ENCODE results near the gene TPST2.

TPST2 gene

DNA sequence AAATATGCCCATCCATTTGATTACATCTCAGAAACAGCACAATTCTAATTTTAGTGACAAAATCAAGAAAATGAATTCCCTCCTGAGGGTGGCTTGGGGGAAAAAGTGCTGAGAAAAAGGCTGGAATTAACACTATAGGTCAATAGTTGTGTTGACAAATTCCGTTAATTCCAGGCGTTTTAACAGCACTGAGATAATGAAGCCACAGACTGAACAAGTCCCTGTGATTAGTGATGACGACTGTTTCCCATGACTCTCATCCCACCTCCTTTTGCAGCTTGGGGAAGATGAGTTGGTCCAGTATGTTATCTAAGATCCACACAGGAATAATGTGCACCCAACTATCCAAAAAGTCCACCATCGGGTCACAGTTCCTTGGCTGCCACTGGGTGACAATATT, 93.5 kb downstream of the TPST2 start:
- DNase-seq (ENCODE audit: low read depth in 2 of 2) = no peak

DNA sequence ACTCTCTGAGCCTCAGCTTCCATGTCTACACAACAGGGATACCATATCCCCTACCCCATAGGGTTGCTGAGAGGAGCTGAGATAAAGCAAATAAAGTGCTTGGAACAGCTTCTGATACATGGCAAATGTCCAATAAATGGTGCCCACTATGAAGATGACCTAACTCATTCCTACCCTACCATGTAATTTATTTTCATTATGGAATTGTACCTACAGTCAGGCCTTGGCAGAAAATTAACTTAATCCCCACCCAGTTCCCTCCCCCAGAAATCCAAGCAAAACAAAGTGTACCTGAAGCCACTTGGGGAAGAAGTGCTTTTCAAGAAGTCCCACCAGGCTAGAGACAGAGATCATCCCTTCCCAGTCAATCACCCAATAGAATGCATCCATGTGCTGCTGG, 95.4 kb downstream of the TPST2 start:
- DNase-seq (ENCODE audit: low read depth in 2 of 2) = no peak

DNA sequence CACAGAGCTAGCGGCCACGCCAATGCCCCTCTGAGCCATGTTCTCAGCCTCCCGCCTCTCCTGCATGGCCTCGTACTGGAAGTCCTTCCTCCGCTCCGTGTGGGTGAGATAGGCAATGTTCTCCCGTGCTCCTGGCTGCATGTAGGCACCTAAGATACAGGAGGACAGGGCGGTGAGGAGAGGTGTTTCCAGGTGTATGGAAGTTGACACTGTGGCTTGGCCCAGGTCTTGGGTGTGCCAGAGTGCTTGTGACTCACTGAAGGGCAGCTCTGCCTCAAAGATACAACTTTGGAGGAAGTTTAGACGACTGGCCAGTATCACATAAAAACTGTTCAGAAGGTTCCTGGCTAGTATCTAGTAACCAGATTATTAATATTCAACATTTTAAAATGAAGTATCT, 97.7 kb downstream of the TPST2 start:
- no peak for DNase-seq (ENCODE audit: low read depth in 2 of 2)

DNA sequence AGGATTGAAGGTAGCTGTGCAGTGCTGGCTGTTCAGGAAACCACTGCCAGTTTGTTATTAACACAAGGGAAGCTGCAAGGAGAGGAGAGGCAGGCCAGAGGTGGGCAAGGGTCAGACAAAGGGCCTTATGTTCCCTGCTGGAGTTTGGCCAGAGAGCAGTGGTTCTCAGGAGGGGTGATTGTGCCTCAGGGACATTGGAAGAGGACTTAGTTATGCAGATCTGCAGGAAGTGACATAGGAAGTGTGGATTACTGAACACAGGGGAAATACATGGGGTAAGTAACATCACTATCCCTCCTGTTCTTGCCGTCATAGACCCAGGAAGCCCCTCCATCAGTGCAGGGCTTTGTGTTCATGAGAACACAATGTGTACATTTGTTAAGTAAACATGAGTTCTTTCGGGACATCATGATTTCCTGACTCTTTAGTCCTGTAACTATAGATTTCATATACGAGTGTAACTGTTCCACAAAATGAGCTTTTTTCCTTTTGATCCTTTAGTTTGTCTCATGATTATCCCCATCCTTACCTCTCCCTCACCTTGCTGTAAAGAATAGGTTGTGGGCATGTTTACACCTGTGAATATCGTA, 100.4 kb downstream of the TPST2 start:
- no peak for DNase-seq (ENCODE audit: low read depth in 2 of 2)

DNA sequence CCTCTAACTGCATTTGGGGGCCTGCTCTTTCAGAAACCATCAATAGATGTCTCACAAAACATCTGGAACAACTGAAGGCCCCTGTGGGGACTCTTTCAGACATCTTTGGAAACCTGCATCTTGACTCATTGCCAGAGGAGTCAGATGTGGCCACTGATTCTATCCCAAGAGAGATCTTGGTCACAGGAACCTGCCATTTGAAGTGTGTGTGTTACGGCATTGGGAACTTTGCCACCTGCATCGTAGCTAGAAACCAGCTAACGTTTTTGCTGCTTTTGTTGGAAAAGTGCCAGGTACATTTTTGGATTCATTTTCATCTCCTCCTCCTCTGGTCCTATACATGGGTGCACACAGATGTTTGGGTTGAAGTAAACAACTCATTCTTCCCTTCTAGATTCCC, 101.9 kb downstream of the TPST2 start:
- no peak for DNase-seq (ENCODE audit: low read depth in 2 of 2)

DNA sequence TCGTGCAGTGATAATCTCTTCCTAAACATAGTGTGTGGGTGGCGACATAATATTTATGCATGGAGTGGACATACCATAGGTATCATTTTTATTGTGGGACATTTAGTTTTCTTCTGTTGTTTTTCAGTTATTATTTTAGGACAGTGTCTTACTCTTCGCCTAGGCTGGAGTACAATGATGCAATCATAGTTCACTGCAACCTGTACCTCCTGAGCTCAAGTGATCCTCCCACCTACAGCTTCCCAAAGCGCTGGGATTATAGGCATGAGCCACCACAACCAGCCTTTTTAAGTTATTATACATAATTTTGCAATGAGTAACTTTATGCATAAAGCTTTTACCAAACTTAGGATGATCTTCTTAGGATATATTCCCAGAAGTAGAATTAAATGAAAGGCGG, 103.5 kb downstream of the TPST2 start:
- no peak for DNase-seq (ENCODE audit: low read depth in 2 of 2)

DNA sequence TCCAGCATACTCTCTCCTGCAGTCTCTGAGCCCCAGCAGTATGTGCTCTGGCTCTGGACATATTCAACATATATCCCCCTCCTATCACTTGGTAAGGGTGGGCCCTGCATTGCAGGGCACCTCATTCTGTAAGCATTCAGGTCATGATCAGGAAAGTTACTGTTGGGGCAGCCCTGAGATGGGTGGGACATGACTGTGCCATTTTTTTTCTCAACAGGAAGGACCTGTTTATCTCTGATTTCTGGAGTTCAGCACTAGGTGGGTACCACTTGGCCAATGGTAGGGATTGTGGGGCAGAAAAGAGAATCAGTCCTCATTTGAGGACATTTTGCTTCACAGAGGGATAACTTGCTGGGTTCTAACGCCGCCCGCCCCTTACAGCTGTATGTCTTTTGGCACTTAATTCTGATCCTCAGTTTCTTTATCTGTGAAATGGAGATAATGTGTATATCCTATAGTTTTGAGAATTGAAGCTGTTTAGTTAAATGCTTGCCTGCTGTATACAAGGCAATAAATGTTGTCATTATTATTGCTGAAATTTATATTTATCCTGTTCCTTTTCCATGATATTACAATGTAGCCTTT, 104.0 kb downstream of the TPST2 start:
- no peak for DNase-seq (ENCODE audit: low read depth in 2 of 2)

DNA sequence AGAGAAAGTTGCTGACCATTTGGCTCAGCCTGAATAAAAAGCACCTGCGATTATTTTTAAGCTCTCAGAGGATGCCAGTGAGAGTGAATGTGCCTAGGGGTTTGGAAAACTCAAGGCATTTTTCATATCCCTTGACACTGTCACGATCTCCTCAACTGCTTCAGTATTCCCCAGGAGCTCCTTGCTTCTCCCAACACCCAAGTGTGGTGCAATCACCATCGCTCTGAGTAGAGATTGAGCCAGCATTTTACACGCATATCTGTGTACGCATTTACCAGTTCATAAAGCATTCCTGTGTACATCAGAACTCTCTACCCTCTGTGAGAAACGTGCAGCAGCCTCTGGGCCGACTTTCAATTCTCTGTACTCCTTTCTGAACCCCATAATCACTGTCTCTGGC, 104.9 kb downstream of the TPST2 start:
- no peak for DNase-seq (ENCODE audit: low read depth in 2 of 2)

DNA sequence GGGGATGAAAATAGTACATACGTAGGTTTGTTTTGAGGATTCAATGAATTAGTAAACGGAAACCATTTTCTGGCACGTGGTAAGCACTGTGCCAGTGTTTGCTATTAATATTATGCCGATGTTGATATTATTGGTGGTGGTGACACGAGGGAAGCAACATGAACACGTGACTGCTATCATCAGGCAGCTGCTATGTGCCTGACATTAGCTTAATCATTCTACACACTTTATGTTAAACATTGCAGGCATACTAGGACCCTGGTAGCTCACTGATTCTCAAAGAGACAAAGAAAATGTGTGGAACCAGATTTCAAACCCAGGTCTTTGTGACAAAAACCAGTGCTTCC, 105.6 kb downstream of the TPST2 start:
- DNase-seq (ENCODE audit: low read depth in 2 of 2) = no peak

DNA sequence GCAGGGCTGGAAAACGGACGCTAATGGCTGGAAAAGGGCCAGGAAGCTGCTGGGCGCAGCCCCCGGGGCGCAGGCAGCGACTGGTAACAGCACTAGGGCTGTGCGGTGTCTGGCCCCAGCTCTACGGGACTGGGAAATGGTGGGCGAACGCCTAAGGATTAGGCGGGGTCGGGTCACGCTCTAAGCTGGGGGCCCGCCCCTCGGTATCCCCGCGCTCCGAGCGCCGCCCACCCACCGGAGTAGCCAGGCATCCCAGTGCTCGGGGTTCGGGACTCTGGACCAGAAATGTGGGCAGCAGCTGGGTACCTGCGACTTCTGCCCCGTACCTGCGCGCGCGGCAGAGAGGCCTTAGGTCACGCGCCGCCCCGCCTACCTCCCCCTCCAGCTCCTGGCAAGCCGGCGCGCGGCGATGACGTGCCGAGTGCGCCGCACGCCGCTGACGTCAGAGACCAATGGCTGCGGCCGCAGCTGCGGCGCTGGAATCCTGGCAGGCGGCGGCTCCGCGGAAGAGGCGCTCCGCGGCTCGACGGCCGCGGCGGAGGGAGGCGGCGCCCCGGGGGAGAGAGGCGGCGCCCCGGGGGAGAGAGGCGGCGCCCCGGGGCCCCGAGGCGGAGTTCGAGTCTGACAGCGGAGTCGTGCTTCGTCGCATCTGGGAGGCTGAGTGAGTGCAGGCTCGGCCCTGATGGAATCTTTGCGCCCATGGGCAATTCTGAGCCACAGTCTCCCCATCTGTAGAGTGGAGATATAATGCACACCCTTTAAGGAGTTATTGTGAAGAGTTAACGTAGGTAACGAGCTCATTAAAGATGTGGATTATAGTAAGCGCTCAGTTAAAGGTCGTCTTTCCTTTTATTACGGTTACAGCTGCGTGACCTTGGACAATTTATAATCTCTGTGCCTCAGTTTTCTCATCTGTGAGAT, 106.2 kb downstream of the TPST2 start, which contains the start of the genes HPS4 and SRRD:
HPS4 (minus strand) TSS at position 345 of the 921 bp plus-strand sequence. CDS start 2,021 bp downstream, outside the sequence.
SRRD (plus strand) TSS at position 439 of the 921 bp plus-strand sequence; CDS start at position 453, 14 bp downstream.
- peak; percentile 82 to 86 for DNase-seq (ENCODE audit: low read depth in 2 of 2)

DNA sequence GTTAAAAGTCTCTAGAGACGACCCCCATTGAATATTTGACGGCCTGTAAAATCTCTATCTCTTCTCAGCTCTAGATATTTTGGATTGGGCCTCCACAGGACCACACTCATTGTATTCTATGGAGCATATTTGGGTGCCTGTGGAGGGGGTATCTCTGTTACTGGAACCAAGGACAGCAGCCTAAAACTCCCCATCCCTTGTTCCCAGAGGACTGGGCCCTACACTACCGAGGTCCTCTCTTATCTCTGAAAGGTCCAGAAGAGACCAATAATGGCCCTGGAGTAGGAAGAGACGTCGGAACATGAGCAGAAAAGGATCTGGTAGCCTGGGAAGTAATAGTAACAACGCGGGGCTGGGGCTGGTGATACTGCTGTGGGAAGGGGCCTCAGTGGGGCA, 106.9 kb downstream of the TPST2 start:
- no peak for DNase-seq (ENCODE audit: low read depth in 2 of 2)

DNA sequence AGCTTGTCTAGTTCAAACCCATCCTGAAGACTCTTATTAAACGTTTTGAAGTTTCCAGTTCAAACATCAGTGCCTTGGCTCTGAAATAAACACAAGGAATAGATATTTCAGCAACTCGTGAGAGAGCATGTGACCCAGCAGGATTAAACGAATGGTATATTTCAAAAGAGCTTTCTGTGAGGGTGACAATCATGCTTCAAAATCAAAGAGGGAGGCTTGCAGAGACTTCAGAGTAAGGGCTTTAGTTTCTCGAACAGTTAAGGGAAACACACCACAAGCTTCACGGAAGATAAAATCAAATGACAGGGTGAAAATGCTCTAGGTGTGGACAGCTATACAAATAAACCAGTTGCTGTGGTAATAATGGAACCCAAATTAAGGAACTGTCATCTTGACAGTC, 107.8 kb downstream of the TPST2 start:
- no peak for DNase-seq (ENCODE audit: low read depth in 2 of 2)

DNA sequence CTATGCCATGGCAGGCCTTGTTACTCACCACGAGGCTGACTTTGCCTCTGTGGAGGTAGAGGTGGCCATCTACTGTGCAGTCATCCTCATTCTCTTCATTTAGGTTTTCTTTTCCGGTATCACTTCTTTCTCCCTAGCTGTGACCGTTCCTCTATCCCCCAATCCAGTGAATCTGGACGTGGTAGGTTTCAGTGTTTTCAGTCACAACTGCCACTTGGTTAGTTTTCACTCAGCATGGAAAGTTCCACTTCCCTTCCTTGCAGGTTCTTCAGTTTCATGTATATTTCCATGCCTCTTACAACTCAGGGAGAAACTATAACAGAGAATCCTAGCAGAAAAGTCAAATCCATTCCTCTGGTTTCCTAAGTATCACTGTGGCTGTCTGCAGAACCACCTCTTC, 108.2 kb downstream of the TPST2 start:
- no peak for DNase-seq (ENCODE audit: low read depth in 2 of 2)

DNA sequence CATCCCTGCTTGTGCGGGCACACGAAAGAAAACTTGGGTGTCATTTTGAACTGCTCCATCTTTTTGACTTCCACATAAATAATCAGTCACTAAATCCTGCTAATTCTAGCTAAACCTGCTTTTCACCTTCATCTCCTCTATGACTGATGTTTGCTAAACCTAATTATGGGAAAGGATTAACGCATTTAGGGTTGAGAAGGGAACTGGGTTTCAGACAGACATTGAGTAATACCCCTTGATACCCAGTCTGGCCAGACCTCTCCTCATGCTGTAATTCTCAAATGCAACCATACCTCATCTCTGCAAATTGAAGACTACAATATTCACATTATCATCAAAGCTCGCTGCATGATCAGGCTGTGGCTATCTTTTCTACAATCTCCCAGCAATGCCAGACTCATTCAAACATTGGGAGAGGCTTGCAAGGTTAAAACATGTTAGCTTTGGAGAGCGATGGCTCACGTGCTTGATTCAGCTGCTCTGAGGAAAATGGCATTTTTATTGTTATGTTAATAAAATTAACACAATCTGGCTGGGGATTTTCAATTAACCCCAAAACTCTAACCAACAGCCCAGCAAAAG, 108.7 kb downstream of the TPST2 start:
- no peak for DNase-seq (ENCODE audit: low read depth in 2 of 2)

DNA sequence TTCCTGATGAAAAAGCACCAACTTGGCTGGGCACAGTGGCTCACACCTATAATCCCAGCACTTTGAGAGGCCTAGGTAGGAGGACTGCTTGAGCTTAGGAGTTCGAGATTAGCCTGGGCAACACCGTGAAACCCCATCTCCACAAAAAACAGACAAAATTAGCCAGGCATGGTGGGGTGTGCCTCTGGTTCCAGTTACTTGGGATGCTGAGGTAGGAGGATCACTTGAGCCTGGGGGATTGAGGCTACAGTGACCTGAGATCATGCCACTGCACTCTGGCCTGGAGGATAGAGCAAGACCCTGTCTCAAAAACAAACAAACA, 109.4 kb downstream of the TPST2 start:
- DNase-seq (ENCODE audit: low read depth in 2 of 2) = no peak

DNA sequence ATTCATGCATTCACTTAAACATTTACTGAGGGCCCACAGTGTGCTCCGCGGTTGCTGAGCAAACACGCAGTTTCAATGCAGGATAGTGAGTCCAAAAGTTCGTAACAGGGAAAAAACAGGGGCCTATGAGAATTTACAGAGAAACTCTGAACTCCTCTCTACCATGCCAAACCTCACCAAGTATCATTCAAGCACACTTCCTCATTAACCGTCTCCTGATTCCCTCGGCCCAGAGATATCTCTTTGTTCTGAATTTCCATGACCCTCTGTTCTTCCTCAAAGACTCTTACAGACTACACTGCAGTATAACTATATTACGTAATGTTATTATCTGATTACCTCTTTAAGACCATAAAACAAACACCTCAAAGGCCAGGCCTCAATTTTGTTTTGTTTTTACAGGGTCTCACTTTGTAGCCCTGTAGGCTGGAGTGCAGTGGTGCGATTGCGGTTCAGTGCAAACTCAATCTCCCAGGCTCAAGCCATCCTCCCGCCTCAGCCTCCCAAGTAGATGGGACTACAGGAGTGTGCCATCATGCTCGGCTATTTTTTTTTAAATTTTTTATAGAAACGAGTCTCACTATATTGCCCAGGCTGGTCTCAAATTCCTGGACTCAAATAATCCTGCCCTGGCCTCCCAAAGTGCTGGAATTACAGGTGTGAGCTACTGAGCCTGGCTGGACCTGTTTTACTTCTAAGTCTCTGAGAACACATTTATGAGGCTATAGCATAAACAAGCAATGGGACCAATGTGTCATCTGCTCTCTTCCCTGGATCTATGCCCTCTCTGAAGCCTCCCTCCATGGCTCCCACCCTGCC, 109.9 kb downstream of the TPST2 start:
- no peak for DNase-seq (ENCODE audit: low read depth in 2 of 2)

DNA sequence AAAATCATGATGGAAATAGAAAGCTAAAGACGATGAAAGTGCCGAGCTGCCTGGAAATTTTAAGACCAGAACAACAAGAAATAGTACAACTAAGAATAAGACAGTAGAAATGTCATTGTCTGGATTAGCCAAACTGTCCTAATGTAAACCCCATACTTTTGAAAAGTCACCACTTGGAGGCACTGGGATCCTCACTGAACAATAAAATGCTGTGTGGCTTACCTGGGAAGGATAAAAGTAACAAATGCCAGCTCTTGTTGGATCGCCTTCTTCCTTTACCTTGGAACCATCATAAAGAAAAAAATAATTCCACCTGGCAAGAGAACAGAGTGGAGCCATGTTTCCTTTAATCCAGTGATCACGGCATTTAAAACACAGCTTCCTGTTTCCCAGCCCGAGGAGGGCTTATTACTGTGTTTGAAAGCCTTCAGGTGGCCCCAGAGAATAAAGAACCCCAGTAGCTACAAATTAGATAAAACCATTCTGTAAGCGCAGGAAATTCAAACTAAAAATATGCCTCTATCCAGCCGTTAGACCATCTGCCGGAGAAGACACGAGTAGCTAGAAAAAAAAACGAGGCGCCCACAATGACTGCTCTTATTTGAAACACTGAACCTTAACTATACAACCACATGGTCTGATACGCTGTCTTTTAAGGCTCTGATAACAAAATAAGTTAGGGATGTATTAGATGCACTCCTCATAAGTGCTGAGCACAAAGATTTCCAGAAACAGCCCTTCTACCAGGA, 110.7 kb downstream of the TPST2 start:
- DNase-seq (ENCODE audit: low read depth in 2 of 2) = no peak

DNA sequence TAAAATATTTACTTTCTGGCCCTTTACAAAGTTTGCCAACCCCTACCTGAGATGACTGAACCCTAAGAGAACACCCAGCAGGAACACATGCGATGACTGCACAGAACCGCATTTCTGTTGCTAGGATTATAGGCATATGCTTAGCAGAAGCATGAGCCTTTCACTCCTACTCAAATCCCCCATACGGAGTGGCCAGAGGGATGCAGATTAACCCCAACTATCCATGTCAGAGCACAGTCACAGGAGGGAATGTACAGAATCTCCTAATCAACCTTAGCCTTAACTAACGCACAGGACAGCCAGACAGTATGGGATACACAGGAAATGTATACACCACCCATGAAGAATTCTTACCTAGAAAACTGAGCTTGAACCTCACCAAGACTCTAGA, 112.6 kb downstream of the TPST2 start:
- DNase-seq (ENCODE audit: low read depth in 2 of 2) = no peak

DNA sequence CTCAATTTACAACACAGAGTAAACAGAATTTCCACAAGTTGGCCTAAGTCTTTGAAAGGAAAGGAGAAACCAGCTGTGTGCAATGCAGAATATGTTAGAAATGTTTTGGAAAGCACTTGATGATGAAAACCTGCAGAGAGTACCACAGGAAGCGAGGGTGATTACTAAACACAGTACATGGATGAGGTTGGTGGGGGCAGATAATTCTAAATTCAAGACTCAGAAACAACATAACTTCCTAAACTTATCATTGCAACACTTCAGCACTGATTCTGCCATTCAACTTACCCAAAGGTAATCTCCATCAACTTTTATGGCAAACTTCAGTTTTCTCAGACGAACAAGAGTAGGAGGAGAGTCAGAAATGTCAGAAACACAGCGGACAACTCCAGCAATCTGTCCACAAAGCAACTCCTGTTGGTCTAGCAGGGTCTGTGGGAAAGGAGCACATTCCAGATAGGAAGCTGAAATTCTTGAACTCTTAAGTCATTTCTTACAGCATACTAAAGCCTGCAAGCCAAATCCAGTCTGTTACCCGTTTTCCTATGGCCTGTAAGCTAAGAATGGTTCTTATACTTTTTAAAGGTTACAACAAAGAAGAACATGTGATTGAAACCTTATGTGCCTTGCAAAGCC, 113.1 kb downstream of the TPST2 start:
- no peak for DNase-seq (ENCODE audit: low read depth in 2 of 2)

DNA sequence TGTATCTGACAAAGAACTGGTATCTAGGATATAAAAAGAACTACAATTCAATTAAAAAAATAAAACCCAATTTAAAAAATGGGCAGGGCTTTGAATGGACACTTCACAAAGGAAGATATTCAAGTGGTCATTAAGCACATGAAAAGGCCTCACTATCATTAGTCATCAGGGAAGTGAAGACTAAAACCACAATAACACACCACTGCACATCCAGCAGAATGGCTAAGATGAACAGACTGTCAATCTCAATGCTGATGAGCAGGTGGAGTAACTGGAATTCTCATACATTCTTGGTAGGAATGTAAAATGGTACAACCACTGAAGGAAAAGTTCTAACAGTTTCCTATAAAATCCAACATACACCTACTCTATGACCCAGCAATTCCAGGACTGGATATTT, 115.2 kb downstream of the TPST2 start:
- no peak for DNase-seq (ENCODE audit: low read depth in 2 of 2)
